LNCaP clone FGC (cell line): ENCODE results near the gene TBX4.

Source experiments
- DNase-seq: peaks from one replicate; pipeline ENCODE4 v3.0.0-alpha.2; 2011; ENCODE audit warnings: low read depth
- H3K4me3 ChIP-seq: 2 replicates; pipeline ENCODE4 v1.5.1; 2011; ENCODE audit warnings: mild to moderate bottlenecking, low read depth, low read length, control low read depth
- TF ChIP-seq, protein P1 (sequence below): IDR thresholded peaks from 2 replicates; pipeline ENCODE4 v1.5.1; 2012; ENCODE audit warnings: mild to moderate bottlenecking; ENCODE audit not compliant: control insufficient read depth, insufficient read depth; ENCODE audit errors: extremely low read depth

The TBX4 gene

DNA sequence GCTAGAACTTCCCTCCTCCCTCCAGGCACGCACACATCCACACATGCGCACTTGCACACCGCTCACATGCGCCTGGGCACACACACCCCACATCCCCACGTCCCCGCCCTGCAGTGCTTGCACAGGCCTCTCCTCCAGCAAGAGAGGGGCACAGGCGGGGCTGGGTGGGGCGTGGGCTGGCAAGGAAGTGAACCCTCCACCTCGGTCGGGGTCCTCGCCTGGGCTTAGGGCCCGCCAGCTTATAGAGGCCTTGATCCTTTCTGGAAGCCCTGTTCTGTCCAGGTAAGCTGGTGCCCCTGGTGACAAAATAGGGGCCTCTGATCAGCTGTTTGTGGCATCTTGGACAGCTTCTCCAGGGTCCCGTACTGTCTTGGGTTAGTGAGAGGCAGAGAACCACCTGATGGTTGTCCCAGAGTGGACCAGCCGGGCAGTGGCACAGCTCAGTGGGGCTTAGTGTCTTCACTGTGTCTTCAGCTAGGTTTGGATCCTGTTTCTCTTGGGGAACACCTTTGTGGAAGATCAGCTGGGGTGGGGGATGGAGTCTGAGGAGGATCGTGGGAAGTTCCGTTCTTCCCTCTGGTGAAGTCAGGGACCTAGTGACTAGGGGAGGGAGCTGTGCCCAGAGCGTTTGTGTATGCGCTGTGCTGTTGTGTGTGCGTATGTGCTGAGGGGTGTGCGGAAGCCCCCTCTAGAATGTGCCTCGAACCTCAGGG is 12.1 kb downstream of the TBX4 start:
- H3K4me3 ChIP-seq, result no peak overlapping the region
- no peak for DNase-seq
- TF ChIP-seq, protein P1, sequence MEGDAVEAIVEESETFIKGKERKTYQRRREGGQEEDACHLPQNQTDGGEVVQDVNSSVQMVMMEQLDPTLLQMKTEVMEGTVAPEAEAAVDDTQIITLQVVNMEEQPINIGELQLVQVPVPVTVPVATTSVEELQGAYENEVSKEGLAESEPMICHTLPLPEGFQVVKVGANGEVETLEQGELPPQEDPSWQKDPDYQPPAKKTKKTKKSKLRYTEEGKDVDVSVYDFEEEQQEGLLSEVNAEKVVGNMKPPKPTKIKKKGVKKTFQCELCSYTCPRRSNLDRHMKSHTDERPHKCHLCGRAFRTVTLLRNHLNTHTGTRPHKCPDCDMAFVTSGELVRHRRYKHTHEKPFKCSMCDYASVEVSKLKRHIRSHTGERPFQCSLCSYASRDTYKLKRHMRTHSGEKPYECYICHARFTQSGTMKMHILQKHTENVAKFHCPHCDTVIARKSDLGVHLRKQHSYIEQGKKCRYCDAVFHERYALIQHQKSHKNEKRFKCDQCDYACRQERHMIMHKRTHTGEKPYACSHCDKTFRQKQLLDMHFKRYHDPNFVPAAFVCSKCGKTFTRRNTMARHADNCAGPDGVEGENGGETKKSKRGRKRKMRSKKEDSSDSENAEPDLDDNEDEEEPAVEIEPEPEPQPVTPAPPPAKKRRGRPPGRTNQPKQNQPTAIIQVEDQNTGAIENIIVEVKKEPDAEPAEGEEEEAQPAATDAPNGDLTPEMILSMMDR, result no peak

DNA sequence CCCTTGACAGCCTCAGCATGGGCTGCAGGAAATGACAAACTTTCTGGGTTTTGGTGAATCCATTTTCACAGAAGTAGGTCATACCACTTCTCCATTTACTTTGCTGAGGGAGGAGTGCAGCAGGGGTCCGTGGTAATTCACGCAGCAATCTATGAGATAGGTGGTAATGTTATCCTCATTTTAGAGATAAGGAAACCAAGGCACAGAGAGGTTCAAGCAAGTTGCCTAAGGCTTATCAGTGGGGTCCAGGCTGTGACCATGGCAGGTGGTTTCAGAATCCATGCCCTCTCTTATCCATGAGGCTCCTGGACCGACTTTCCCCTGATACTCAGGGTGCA is 12.6 kb downstream of the TBX4 start:
- DNase-seq, result no peak
- TF ChIP-seq, protein P1, result no peak
- no peak overlapping the region for H3K4me3 ChIP-seq

DNA sequence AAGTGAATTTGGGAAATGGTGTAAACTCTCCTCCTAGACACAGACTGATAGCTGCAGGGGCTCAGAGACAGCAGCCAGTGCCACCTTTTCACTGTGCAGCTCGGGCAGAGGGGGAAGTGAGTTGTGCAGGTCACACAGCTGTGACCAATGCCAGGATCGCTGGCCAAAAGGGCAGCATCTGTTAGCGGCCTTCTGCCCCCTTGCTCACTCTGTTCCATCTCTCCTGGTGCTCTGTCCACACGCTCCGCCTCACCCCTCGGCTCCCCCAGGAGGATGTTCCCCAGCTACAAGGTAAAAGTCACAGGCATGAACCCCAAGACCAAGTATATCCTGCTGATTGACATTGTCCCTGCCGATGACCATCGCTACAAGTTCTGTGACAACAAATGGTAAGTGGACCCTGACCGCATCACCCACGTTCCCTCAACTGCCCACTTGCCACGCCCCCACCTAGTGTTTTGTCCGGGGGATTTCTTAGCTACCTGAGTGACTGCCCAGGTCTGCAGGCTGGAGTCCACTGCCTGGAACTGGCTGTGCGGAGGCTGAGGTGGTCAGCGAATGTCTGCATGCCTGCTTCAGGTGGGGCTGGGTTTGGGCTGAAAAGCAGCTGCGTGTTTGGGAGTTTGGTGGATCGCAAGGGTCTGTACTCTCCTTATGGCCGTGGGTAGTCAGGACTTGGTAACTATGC is 13.5 kb downstream of the TBX4 start:
- H3K4me3 ChIP-seq, result no peak overlapping the region
- TF ChIP-seq, protein P1, result no peak
- no peak for DNase-seq

DNA sequence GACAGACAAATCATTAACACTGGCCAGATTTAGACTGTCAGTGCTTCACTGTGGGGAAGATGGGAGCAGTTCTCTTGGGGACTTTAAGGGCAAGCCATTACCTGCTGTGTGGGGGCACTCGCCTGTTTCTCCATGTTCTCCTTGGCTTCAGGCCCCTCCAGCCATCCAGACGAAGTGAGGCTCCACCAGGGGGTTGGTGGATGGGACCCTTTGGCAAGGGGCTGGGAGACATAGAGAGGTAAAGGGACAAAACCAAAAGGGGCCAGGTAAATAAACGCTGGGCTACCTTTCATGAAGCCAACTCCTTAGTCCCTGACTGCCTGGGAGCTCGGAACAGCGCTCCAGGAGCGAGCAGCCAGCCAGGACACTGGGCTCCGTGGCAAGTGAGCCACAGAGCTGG is 14.0 kb downstream of the TBX4 start:
- H3K4me3 ChIP-seq, result no peak overlapping the region
- TF ChIP-seq, protein P1, result no peak
- no peak for DNase-seq

DNA sequence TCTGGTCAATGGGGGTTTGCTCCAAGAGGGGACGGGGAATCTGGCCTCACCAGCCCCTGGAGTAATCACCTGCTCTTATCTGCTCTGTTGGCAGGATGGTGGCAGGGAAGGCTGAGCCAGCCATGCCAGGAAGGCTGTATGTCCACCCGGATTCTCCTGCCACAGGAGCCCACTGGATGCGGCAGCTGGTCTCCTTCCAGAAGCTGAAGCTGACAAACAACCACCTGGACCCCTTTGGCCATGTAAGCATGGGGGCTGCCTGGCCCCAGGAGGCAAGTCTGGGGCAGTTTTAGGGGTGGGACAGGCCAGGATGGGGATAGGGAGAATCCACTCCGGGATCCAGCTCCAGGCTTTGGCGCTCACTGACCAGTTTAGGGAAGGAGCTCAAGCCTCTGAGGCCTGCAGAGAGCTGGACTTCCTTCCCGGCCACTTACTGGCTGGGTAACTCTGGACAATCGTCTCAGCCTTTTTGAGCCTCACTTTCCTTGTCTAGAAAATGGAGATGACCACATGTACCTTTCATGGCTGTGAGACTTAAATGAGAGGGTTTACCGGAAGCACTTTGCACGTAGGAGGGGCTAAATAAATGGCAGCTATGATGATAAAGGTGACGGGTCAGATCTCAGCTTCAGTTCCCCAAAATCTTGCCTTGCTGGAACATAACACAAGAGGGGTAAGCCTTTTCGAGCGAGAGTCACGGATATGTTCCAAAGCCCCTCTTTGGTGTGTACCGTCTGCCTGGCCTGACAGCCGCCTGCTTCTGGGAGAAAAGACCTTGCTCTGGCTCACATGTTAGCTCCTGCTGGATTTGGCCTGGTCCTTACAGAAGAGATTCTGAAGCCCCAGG is 15.4 kb downstream of the TBX4 start:
- TF ChIP-seq, protein P1, result no peak
- peak; percentile 22 for DNase-seq
- no peak overlapping the region for H3K4me3 ChIP-seq

DNA sequence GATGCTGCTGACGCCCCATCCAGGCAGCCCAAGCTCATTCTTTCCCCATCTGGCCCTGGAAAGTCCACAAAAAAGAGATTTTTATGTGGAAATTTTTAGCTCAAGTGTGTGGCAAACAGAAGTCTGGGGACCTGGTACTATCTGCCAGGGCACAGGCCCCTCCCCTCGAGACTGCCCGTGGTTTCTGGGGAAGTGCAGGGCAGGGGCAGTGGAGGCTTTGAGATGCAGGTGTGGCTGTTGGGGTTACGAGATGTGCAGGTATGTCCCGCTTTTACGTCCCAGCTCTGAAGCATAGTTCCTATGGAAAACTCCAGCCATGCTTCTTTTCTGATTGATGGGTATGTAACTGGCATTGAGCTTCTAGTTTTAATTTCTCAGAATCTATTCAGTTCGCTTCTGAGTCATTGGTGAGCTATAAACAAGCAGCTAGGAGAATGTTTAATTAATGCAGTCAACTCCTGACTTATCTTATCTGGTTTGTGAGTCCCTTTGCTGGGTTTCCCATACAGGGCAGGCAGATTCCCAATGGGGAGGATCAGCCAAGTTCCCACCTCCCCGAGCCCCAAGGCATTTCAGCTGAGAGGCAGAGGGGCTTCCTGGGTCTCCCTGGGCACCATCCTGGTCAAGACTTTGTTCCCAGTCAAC is 16.2 kb downstream of the TBX4 start:
- DNase-seq, result no peak
- no peak overlapping the region for H3K4me3 ChIP-seq
- TF ChIP-seq, protein P1, result no peak
